Neural progenitor cell (in vitro differentiated cells): ENCODE measurements around the gene WIPF3. TPM values are rescaled to one million over a fixed set of nuclear protein-coding genes. Genes with fewer than 3 reads are reported as not detected.

Experiments
- DNase-seq: peaks from one replicate; pipeline ENCODE4 v3.0.0-alpha.2; 2016; ENCODE audit warnings: low spot score
- H2AFZ ChIP-seq: fragments of 200-600 bp; sonication (generic); replicated peaks from 2 replicates; pipeline ENCODE4 v1.6.1; 2016; ENCODE audit warnings: antibody characterized with exemption
- H3F3A ChIP-seq: fragments of 200-600 bp; sonication (generic); 2 replicates; pipeline ENCODE4 v1.6.1; 2016; ENCODE audit warnings: antibody characterized with exemption, low read depth
- H3K27ac ChIP-seq: fragments of 200-600 bp; sonication (generic); 2 replicates; pipeline ENCODE4 v1.5.1; 2016; ENCODE audit warnings: mild to moderate bottlenecking
- H3K27me3 ChIP-seq: fragments of 200-600 bp; sonication (generic); 2 replicates; pipeline ENCODE4 v1.6.1; 2016; ENCODE audit warnings: mild to moderate bottlenecking, moderate library complexity
- H3K36me3 ChIP-seq: fragments of 200-600 bp; sonication (generic); 2 replicates; pipeline ENCODE4 v1.5.1; 2016
- H3K4me1 ChIP-seq: fragments of 200-600 bp; sonication (generic); 2 replicates; pipeline ENCODE4 v1.6.1; 2016; ENCODE audit warnings: mixed run types
- H3K4me2 ChIP-seq: fragments of 200-600 bp; sonication (generic); 2 replicates; pipeline ENCODE4 v1.6.1; 2016
- H3K4me3 ChIP-seq: fragments of 200-600 bp; sonication (generic); 2 replicates; pipeline ENCODE4 v1.5.1; 2016
- H3K79me2 ChIP-seq: fragments of 200-600 bp; sonication (generic); 2 replicates; pipeline ENCODE4 v1.6.1; 2016; ENCODE audit warnings: low read depth
- H3K9ac ChIP-seq: fragments of 200-600 bp; sonication (generic); 2 replicates; pipeline ENCODE4 v1.6.1; 2016
- H3K9me3 ChIP-seq: fragments of 200-600 bp; sonication (generic); 2 replicates; pipeline ENCODE4 v1.5.1; 2016; ENCODE audit warnings: low read depth
- H4K20me1 ChIP-seq: fragments of 200-600 bp; sonication (generic); 2 replicates; pipeline ENCODE4 v1.6.1; 2016; ENCODE audit warnings: low read depth
- H3K27ac Mint-ChIP-seq: 3 replicates; pipeline ENCODE4 v1.8.0; 2021; ENCODE audit warnings: mixed read lengths
- H3K27me3 Mint-ChIP-seq: 2 replicates; pipeline ENCODE4 v1.8.0; 2022; ENCODE audit warnings: low read depth, mild to moderate bottlenecking, inconsistent platforms, moderate library complexity, mixed read lengths; ENCODE audit not compliant: insufficient read depth
- H3K36me3 Mint-ChIP-seq: 3 replicates; pipeline ENCODE4 v1.8.0; 2021; ENCODE audit warnings: mixed read lengths
- H3K4me1 Mint-ChIP-seq: 3 replicates; pipeline ENCODE4 v1.8.0; 2021; ENCODE audit warnings: mixed read lengths
- H3K4me3 Mint-ChIP-seq: 3 replicates; pipeline ENCODE4 v1.8.0; 2021; ENCODE audit warnings: mild to moderate bottlenecking, moderate library complexity, mixed read lengths
- H3K9me3 Mint-ChIP-seq: 3 replicates; pipeline ENCODE4 v1.8.0; 2020; ENCODE audit warnings: mixed read lengths
- EZH2 ChIP-seq: fragments of 200-600 bp; sonication (generic); IDR thresholded peaks from 2 replicates; pipeline ENCODE4 v1.6.1; 2017; ENCODE audit warnings: antibody characterized with exemption, mild to moderate bottlenecking, moderate library complexity
- EZH2phosphoT487 ChIP-seq: fragments of 200-600 bp; sonication (generic); IDR thresholded peaks from 2 replicates; pipeline ENCODE4 v1.6.1; 2017; ENCODE audit warnings: antibody characterized with exemption
- total RNA-seq: library from RNA; depleted of rRNA; stranded (reverse); fragments of >200 nt; gene quantifications from 2 replicates; pipeline ENCODE4 v1.2.3, GENCODE V29; 2015; ENCODE audit warnings: low replicate concordance
- TF ChIP-seq, protein P1 (sequence below): fragments of 200-600 bp; sonication (generic); IDR thresholded peaks from 2 replicates; pipeline ENCODE4 v1.5.1; 2017; ENCODE audit warnings: antibody characterized with exemption, mild to moderate bottlenecking

Gene WIPF3
- total RNA-seq, 1 donor from 2014 or later: 5.2 TPM

DNA sequence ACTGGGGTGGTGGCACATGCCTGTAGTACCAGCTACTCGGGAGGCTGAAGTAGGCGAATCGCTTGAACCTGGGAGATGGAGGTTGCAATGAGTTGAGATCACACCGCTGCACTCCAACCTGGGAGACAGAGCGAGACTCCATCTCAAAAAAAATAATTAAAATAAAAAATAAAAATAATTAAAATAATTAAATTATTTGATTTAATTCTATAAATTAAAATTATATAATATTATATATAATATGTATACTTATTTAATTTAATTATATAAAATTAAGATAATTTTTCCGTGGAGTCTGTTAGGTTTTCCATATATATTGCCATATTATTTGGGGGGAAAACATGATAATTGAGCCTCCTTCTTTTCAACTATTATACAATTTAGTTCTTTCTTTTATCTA is 12.0 kb downstream of the WIPF3 start:
- Histone ChIP-seq H3K4me2 (no peak overlapping the region), H3K79me2 (no peaks in the 10 kb centered on the region), H3K9me3 (no peaks in the 10 kb centered on the region), H3K27ac (no peak overlapping the region), H3F3A (no peaks in the 10 kb centered on the region), H3K9ac (no peak overlapping the region), H3K4me3 (no peak overlapping the region), H3K4me1 (peaks cover 10% of the 10 kb centered on the region), H3K27me3 (no peaks in the 10 kb centered on the region), H3K36me3 (no peaks in the 10 kb centered on the region), H4K20me1 (no peaks in the 10 kb centered on the region), H2AFZ (no peak overlapping the region)
- TF ChIP-seq EZH2phosphoT487 (no peak), EZH2 (no peak)
- TF ChIP-seq, protein P1, sequence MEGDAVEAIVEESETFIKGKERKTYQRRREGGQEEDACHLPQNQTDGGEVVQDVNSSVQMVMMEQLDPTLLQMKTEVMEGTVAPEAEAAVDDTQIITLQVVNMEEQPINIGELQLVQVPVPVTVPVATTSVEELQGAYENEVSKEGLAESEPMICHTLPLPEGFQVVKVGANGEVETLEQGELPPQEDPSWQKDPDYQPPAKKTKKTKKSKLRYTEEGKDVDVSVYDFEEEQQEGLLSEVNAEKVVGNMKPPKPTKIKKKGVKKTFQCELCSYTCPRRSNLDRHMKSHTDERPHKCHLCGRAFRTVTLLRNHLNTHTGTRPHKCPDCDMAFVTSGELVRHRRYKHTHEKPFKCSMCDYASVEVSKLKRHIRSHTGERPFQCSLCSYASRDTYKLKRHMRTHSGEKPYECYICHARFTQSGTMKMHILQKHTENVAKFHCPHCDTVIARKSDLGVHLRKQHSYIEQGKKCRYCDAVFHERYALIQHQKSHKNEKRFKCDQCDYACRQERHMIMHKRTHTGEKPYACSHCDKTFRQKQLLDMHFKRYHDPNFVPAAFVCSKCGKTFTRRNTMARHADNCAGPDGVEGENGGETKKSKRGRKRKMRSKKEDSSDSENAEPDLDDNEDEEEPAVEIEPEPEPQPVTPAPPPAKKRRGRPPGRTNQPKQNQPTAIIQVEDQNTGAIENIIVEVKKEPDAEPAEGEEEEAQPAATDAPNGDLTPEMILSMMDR: no peak
- no peaks in the 10 kb centered on the region for H3K36me3 Mint-ChIP-seq
- no peaks in the 10 kb centered on the region for H3K9me3 Mint-ChIP-seq
- no peak for DNase-seq
- H3K4me1 Mint-ChIP-seq: peaks cover 5% of the 10 kb centered on the region
- no peak overlapping the region for H3K27ac Mint-ChIP-seq
- H3K27me3 Mint-ChIP-seq: no peaks in the 10 kb centered on the region
- no peak overlapping the region for H3K4me3 Mint-ChIP-seq

DNA sequence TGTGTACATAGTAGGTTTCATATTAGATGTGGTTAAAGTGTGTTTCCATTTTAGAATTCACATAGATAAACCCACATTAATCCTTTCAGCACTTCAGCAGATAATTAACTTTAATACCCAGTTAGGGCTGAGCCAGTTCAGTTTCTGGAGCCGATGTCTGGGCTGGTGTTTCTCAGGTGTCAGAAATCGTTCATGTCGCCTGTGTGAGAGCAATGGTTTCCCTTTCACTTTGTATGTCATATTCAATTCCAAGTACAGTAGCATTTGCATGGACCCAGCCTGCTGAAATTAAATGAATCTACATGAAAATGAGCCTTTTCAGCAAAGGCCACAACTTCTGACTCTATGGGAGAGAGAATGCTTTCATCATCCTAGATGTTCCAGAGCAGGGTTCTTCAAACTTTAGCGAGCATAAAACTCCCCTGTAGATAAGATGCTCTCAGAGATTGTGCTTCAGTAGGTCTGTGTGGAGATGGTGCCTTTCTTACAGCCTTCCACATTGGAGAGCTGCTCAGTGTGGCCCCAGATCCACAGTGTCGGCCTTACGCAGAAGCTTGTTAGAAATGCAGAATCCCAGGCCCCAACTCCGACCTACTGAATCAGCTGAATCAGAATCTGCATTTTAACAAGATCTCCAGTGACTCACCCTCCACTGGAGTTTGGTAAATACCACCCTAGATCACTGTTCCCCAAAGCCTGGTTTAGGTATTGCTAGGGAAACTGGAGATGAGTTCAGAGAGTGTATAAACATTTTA is 19.6 kb downstream of the WIPF3 start:
- H3K9me3 ChIP-seq: no peaks in the 10 kb centered on the region
- Mint-ChIP-seq H3K27me3 (peaks cover 3% of the 10 kb centered on the region), H3K4me3 (no peak overlapping the region), H3K9me3 (no peaks in the 10 kb centered on the region), H3K4me1 (no peaks in the 10 kb centered on the region), H3K27ac (no peak overlapping the region), H3K36me3 (no peaks in the 10 kb centered on the region)
- TF ChIP-seq, protein P1: no peak
- TF ChIP-seq EZH2phosphoT487 (no peak), EZH2 (no peak)
- H3K4me2 ChIP-seq: no peak overlapping the region
- no peaks in the 10 kb centered on the region for H3K27me3 ChIP-seq
- no peak overlapping the region for H3K4me3 ChIP-seq
- no peaks in the 10 kb centered on the region for H4K20me1 ChIP-seq
- H3K36me3 ChIP-seq: no peaks in the 10 kb centered on the region
- DNase-seq: no peak
- H3K9ac ChIP-seq: no peak overlapping the region
- no peaks in the 10 kb centered on the region for H3F3A ChIP-seq
- no peak overlapping the region for H2AFZ ChIP-seq
- H3K27ac ChIP-seq: no peak overlapping the region
- H3K4me1 ChIP-seq: no peaks in the 10 kb centered on the region
- H3K79me2 ChIP-seq: no peaks in the 10 kb centered on the region

DNA sequence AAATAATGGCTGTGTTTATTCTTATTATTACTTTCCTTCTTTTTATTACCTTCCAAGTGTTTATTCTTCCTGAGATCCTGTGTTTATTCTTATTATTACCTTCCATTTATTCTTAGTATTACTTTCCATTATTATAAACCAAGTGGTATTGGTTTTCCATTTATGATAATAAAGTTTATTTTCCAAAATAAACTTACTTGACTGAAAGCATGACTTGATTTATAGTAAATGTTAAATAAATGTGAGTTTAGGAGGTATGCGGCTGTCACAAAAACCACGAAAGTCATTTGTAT is 20.2 kb downstream of the WIPF3 start:
- H3K27me3 ChIP-seq: no peaks in the 10 kb centered on the region
- H3K4me3 ChIP-seq: no peak overlapping the region
- H3K79me2 ChIP-seq: no peaks in the 10 kb centered on the region
- Mint-ChIP-seq H3K27ac (no peak overlapping the region), H3K4me1 (no peaks in the 10 kb centered on the region), H3K36me3 (no peaks in the 10 kb centered on the region), H3K9me3 (peaks cover 1% of the 10 kb centered on the region), H3K4me3 (no peak overlapping the region), H3K27me3 (peaks cover 3% of the 10 kb centered on the region)
- no peak overlapping the region for H3K27ac ChIP-seq
- H3K9ac ChIP-seq: no peak overlapping the region
- no peak overlapping the region for H3K4me2 ChIP-seq
- no peaks in the 10 kb centered on the region for H3K4me1 ChIP-seq
- H3F3A ChIP-seq: no peaks in the 10 kb centered on the region
- no peak overlapping the region for H2AFZ ChIP-seq
- no peak for DNase-seq
- TF ChIP-seq EZH2phosphoT487: no peak
- TF ChIP-seq, protein P1: no peak
- no peak for TF ChIP-seq EZH2
- H4K20me1 ChIP-seq: no peaks in the 10 kb centered on the region
- no peaks in the 10 kb centered on the region for H3K36me3 ChIP-seq
- H3K9me3 ChIP-seq: no peaks in the 10 kb centered on the region
